GM18526 (cell line): ENCODE measurements around the gene NECAB2.

Experiments
- POLR2A ChIP-seq: IDR thresholded peaks from 3 replicates; pipeline ENCODE4 v1.6.1; 2011; ENCODE audit not compliant: insufficient read length; ENCODE audit errors: extremely low read depth

The NECAB2 gene

GRCh38 chr16:84009282-84009681 is 41.2 kb downstream of the NECAB2 start:
- no peak for TF ChIP-seq POLR2A

- TF ChIP-seq POLR2A: no peak
These were observed 45.9 kb downstream of the NECAB2 start for GRCh38 chr16:84013787-84014569.

GRCh38 chr16:84014570-84015327 is 46.7 kb downstream of the NECAB2 start:
- no peak for TF ChIP-seq POLR2A

- TF ChIP-seq POLR2A: no peak
These were observed 47.4 kb downstream of the NECAB2 start for GRCh38 chr16:84015399-84015798.

GRCh38 chr16:84016477-84016876 is 48.4 kb downstream of the NECAB2 start:
- TF ChIP-seq POLR2A: no peak

GRCh38 chr16:84018710-84019109 is 50.7 kb downstream of the NECAB2 start:
- no peak for TF ChIP-seq POLR2A

GRCh38 chr16:84020353-84020752 is 52.3 kb downstream of the NECAB2 start:
- TF ChIP-seq POLR2A: no peak

- no peak for TF ChIP-seq POLR2A
These were observed 53.4 kb downstream of the NECAB2 start for GRCh38 chr16:84021488-84021887.

- no peak for TF ChIP-seq POLR2A
These were observed 54.6 kb downstream of the NECAB2 start for GRCh38 chr16:84022644-84023043.

GRCh38 chr16:84024854-84025253 is 56.8 kb downstream of the NECAB2 start:
- no peak for TF ChIP-seq POLR2A

GRCh38 chr16:84026606-84027005 is 58.6 kb downstream of the NECAB2 start:
- no peak for TF ChIP-seq POLR2A

- no peak for TF ChIP-seq POLR2A
These were observed 59.6 kb downstream of the NECAB2 start for GRCh38 chr16:84027625-84028024.

- TF ChIP-seq POLR2A: no peak
These were observed 61.4 kb downstream of the NECAB2 start for GRCh38 chr16:84029297-84030047.

GRCh38 chr16:84031556-84031955 is 63.5 kb downstream of the NECAB2 start:
- TF ChIP-seq POLR2A: no peak

GRCh38 chr16:84032458-84033178 is 64.6 kb downstream of the NECAB2 start:
- TF ChIP-seq POLR2A: no peak
